ENCODE results near the gene DSG3. TPM values are rescaled to one million over a fixed set of nuclear protein-coding genes. Genes with fewer than 3 reads are reported as not detected.

Gene DSG3
- total RNA-seq, 1 donor from 2014 or later: not detected

GRCh38 chr18:31413137-31413536 is 34.4 kb upstream of the DSG3 start:
- Mint-ChIP-seq H3K36me3 (ENCODE audit: low read depth, unreplicated experiment) (no peaks in the 10 kb centered on the region), H3K4me1 (ENCODE audit: unreplicated experiment) (no peaks in the 10 kb centered on the region), H3K9me3 (ENCODE audit: unreplicated experiment) (no peaks in the 10 kb centered on the region), H3K27me3 (ENCODE audit: unreplicated experiment) (peaks cover 2% of the 10 kb centered on the region), H3K4me3 (ENCODE audit: unreplicated experiment) (no peak overlapping the region), H3K27ac (ENCODE audit: unreplicated experiment) (no peak overlapping the region)
- TF ChIP-seq CTCF (IDR thresholded peaks at IDR 0.05; ENCODE audit: unreplicated experiment): no peak
- no peak for DNase-seq (ENCODE audit: low spot score)

GRCh38 chr18:31417850-31418249 is 29.7 kb upstream of the DSG3 start:
- no peak for DNase-seq (ENCODE audit: low spot score)
- Mint-ChIP-seq H3K27me3 (ENCODE audit: unreplicated experiment) (peaks cover 2% of the 10 kb centered on the region), H3K4me1 (ENCODE audit: unreplicated experiment) (no peaks in the 10 kb centered on the region), H3K36me3 (ENCODE audit: low read depth, unreplicated experiment) (no peaks in the 10 kb centered on the region), H3K27ac (ENCODE audit: unreplicated experiment) (no peak overlapping the region), H3K4me3 (ENCODE audit: unreplicated experiment) (no peak overlapping the region), H3K9me3 (ENCODE audit: unreplicated experiment) (no peaks in the 10 kb centered on the region)
- TF ChIP-seq CTCF (IDR thresholded peaks at IDR 0.05; ENCODE audit: unreplicated experiment): no peak

GRCh38 chr18:31419457-31419932 is 28.0 kb upstream of the DSG3 start:
- Mint-ChIP-seq H3K36me3 (ENCODE audit: low read depth, unreplicated experiment) (no peaks in the 10 kb centered on the region), H3K9me3 (ENCODE audit: unreplicated experiment) (no peaks in the 10 kb centered on the region), H3K4me3 (ENCODE audit: unreplicated experiment) (no peak overlapping the region), H3K4me1 (ENCODE audit: unreplicated experiment) (no peaks in the 10 kb centered on the region), H3K27ac (ENCODE audit: unreplicated experiment) (no peak overlapping the region), H3K27me3 (ENCODE audit: unreplicated experiment) (peaks cover 2% of the 10 kb centered on the region)
- no peak for TF ChIP-seq CTCF (IDR thresholded peaks at IDR 0.05; ENCODE audit: unreplicated experiment)
- DNase-seq (ENCODE audit: low spot score): no peak

GRCh38 chr18:31420032-31420431 is 27.5 kb upstream of the DSG3 start:
- Mint-ChIP-seq H3K36me3 (ENCODE audit: low read depth, unreplicated experiment) (no peaks in the 10 kb centered on the region), H3K4me1 (ENCODE audit: unreplicated experiment) (no peaks in the 10 kb centered on the region), H3K27ac (ENCODE audit: unreplicated experiment) (no peak overlapping the region), H3K4me3 (ENCODE audit: unreplicated experiment) (no peak overlapping the region), H3K27me3 (ENCODE audit: unreplicated experiment) (peaks cover 2% of the 10 kb centered on the region), H3K9me3 (ENCODE audit: unreplicated experiment) (no peaks in the 10 kb centered on the region)
- TF ChIP-seq CTCF (IDR thresholded peaks at IDR 0.05; ENCODE audit: unreplicated experiment): no peak
- DNase-seq (ENCODE audit: low spot score): no peak

GRCh38 chr18:31420524-31420923 is 27.0 kb upstream of the DSG3 start:
- DNase-seq (ENCODE audit: low spot score): no peak
- Mint-ChIP-seq H3K4me3 (ENCODE audit: unreplicated experiment) (no peak overlapping the region), H3K27me3 (ENCODE audit: unreplicated experiment) (peaks cover 2% of the 10 kb centered on the region), H3K4me1 (ENCODE audit: unreplicated experiment) (no peaks in the 10 kb centered on the region), H3K9me3 (ENCODE audit: unreplicated experiment) (no peaks in the 10 kb centered on the region), H3K36me3 (ENCODE audit: low read depth, unreplicated experiment) (no peaks in the 10 kb centered on the region), H3K27ac (ENCODE audit: unreplicated experiment) (no peak overlapping the region)
- no peak for TF ChIP-seq CTCF (IDR thresholded peaks at IDR 0.05; ENCODE audit: unreplicated experiment)
